Transverse colon (tissue), 4 donors: Measurements from ENCODE around the gene ATP6V1B1.

Experiments
- POLR2A ChIP-seq: fragments of 450-650 bp; IDR thresholded peaks from one replicate; pipeline ENCODE4 v1.6.1; 2016; ENCODE audit warnings: antibody characterized with exemption, mild to moderate bottlenecking, moderate library complexity
- POLR2AphosphoS5 ChIP-seq, 3 donors: sonication (generic); formaldehyde crosslinking; IDR thresholded peaks; one replicate each; pipeline ENCODE4 v1.6.1; 2016; ENCODE audit warnings: antibody characterized with exemption in 3 of 3
- TF ChIP-seq, protein P1 (sequence below), 5 experiments: fragments of 200-600 bp in 3 of 5; fragments of 450-650 bp in 2 of 5; sonication (generic) in 3 of 5; IDR thresholded peaks; 1 replicate in 2 of 5; 2 replicates in 3 of 5; pipeline ENCODE4 v1.5.1; 2016 to 2017; ENCODE audit warnings: antibody characterized with exemption in 5 of 5, inconsistent platforms in 3 of 5, mild to moderate bottlenecking in 2 of 5, moderate library complexity in 1 of 5

DNA sequence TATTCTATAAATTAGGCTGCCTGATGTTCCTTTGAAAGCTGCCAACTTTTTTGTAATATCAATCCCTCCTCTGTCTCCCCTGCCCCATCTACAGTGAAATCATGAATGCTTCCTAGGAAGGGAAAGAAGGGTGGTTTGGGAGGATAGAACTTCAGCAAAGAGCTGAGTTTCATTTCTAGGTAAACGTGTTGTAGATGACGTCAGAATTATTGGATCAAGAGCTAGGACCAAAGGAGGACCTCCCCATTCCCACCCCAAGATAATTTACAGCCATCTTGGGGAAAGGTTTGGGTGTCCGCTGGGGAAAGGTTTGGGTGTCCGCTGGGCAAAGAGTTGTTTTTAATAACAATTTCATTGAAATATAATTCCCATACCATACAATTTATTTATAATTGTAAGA is 31.5 kb downstream of the ATP6V1B1 start:
- TF ChIP-seq, protein P1, sequence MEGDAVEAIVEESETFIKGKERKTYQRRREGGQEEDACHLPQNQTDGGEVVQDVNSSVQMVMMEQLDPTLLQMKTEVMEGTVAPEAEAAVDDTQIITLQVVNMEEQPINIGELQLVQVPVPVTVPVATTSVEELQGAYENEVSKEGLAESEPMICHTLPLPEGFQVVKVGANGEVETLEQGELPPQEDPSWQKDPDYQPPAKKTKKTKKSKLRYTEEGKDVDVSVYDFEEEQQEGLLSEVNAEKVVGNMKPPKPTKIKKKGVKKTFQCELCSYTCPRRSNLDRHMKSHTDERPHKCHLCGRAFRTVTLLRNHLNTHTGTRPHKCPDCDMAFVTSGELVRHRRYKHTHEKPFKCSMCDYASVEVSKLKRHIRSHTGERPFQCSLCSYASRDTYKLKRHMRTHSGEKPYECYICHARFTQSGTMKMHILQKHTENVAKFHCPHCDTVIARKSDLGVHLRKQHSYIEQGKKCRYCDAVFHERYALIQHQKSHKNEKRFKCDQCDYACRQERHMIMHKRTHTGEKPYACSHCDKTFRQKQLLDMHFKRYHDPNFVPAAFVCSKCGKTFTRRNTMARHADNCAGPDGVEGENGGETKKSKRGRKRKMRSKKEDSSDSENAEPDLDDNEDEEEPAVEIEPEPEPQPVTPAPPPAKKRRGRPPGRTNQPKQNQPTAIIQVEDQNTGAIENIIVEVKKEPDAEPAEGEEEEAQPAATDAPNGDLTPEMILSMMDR (IDR thresholded peaks at IDR 0.05): no peak
- TF ChIP-seq POLR2A: no peak
- no peak for TF ChIP-seq POLR2AphosphoS5 (IDR thresholded peaks at IDR 0.05)
